Neural progenitor cell (in vitro differentiated cells): ENCODE measurements around the gene WLS.

Experiments used
- CTCF ChIP-seq: fragments of 200-600 bp; sonication (generic); IDR thresholded peaks from 2 replicates; pipeline ENCODE4 v1.5.1; 2017; ENCODE audit warnings: antibody characterized with exemption, mild to moderate bottlenecking
- EZH2 ChIP-seq: fragments of 200-600 bp; sonication (generic); IDR thresholded peaks from 2 replicates; pipeline ENCODE4 v1.6.1; 2017; ENCODE audit warnings: antibody characterized with exemption, mild to moderate bottlenecking, moderate library complexity

GRCh38 chr1:68128157-68128556, 104.2 kb downstream of the WLS start:
- no peak for TF ChIP-seq EZH2
- no peak for TF ChIP-seq CTCF
